NCI-H2081 (cell line): ENCODE data around the gene MRGPRF.

Experiments
- DNase-seq, 2 experiments: peaks; one replicate each; lab custom pipeline; 2025; lab: John Stamatoyannopoulos, UW

Gene MRGPRF

GRCh38 chr11:68963779-68964178, 49.3 kb downstream of the MRGPRF start:
- DNase-seq = no peak

GRCh38 chr11:68962527-68963250, 50.4 kb downstream of the MRGPRF start:
- DNase-seq = no peak

DNA sequence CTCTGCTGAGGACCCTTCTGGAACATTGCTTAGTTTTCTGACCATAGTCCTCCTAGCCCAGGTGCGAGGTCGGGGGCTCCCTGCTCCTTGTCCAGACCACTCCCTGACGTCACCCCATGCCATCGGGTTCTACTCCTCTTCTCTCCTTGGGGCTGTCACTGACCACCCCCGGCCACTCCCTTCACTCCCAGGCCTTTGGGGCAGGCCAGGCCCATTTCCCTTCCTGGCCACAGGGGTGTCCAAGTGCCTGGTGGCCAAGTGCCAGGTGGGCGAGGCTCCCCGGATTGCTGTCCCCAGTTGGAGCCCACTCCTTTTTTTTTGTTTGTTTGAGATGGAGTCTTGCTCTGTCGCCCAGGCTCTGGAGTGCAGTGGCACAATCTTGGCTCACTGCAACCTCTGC, 51.8 kb downstream of the MRGPRF start:
- DNase-seq = no peak

- DNase-seq = no peak
These were observed 52.6 kb downstream of the MRGPRF start for GRCh38 chr11:68960294-68961071.

- no peak for DNase-seq
These were observed 53.4 kb downstream of the MRGPRF start for GRCh38 chr11:68959465-68960293.

DNA sequence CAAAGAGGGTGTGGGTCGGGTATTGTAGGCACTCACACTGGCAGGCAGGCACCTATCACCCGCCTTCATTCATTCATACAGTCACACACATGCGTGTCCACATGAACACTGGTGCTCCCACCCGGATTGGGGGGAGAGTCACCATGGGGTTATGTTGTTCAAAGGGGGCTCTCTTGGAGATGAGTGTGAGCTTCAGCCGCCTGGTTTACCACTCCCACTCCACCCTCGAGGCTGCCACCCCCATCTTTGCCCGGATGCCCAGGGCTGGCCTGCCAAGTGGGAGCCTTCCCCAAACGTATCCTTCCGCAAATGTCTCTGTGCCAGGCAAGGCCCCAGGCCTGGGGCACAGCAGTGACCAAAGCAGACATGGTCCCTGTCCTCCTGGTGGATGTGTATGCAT, 54.8 kb downstream of the MRGPRF start:
- DNase-seq = no peak

DNA sequence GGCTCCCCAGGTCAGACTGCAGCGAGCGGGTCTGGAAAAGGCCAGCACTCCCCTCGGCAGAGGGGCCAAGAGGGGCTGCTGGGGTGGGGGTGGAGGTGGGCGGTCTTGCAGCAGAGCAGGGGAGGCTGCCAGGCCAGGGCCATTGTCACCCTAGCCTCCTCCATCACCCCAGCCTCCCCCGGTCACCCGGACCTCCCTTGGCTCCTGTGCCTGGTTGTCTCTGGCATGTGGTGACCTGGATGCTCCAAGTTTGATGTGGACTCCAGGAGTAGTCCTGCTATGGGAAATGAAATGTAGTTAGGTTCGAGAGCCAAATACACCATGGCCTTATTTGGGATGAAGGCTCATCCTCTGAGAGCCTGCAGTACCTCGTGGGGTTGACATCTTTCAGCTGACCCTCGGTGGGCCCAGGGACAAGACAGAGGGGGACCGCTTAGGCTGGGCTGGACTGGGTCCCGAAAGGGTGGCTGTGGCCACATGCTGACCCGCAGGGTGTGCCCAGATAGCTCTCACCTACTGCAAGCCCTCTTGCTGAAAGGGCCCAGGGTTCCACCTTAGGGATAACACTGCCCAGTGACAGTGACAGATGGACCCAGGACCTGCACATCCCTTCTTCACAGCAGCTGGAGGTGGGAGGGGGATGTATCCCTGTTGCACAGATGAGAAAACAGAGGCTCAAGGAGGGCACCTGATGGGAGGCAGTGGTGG, 56.3 kb downstream of the MRGPRF start:
- DNase-seq = no peak

GRCh38 chr11:68956142-68956541, 56.9 kb downstream of the MRGPRF start:
- no peak for DNase-seq

DNA sequence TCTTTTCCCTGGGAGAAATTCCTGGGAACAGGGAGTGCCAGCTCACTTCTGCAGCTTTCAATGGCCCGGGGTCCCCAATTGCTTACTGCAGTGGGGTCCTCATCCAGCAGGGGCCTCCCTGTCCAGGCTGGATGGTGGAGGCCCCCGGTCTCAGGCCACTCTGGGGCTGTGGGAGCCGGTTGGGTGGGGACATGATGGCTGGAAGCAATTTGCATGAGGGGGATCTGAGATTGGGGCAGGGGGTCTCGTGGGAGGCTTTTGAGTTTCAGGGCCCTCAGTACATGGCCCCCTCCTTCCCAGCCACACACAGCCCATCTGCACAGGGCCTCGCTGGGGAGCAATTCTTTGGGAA, 57.5 kb downstream of the MRGPRF start:
- no peak for DNase-seq

DNA sequence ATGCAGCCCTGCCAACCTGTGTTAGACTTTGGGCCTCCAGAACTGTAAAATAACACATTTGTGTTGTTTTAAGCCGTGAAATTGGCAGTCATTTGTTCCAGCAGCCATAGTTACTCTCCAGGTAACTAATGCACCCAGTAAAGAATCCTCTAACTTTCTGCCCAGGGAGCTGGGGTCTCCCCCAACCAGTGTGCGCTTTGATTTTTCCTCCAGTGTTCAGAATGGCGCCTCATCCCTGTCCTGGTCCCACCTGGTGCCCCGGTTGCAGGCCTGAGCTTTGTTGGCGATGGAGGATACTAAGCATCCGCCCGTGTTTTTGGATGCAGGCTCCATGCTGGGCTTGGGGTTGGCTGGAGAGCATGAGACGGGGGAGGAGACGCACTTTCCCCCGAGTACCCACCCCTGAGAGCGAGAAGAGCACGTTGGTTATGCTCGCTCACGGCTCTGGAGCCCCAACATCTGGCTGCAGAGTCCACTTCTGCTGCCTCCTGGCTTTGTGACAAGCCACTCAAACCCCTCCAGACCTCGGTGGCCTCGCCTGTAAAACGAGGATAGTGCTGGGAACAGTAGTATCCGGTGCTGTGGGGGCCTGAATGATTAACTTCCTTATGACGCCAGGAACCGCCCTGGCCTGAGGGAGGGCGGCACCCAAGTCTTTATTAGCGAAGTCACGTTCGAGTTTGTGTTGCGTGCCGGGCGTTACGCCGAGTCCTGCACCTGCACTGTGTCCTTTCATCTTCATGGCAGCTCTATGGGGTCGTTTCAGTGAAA, 58.0 kb downstream of the MRGPRF start:
- DNase-seq = no peak
